ENCODE measurements around the gene DNAJC1.

DNA sequence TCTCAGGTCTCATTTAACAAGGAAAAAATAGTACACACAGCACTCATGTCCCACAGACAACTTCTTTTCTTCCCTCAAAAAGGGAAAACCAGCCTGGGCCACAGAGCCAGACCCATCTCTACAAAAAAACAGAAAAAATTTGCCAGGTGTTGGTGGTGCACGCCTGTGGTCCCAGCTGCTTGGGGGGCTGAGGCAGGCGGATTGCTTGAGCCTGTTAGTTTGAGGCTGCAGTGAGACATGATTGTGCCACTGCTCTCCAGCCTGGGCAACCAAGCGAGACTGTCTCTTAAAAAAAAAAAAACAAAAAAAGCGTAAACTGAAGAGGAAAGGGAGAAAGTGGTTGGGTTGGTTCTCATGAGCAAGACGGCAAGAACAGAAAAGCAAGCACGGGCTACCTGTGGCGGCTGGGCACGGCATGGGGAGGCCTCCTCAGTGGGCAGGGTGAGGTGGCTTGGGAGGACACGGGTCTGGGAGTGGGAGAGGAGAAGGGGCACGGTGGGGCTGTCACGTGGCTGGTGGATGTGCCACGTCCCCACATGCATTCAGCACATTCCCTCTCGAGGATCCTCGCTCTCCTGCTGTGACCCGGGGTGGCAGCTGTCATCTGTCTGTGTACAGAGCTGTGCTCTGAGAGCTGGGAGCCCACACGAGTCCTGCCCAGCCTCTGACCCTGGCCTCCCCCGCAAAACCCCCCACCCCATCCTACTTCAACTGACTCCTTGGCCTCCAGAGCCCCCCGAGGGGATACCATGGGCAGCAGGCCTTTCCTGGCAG is 249.8 kb downstream of the DNAJC1 start:
- TF ChIP-seq POLR2AphosphoS5 (IDR thresholded peaks at IDR 0.05; ENCODE audit: low read depth, low read length) (no peak), TAF1 (IDR thresholded peaks at IDR 0.05; ENCODE audit: borderline replicate concordance, insufficient read depth, low read length) (no peak), SIN3A (IDR thresholded peaks at IDR 0.05; ENCODE audit: borderline replicate concordance, insufficient read depth, low read length) (no peak)

Measured in PFSK-1 (cell line).